HepG2 (cell line): ENCODE data around the gene ERMAP. TPM values are rescaled to one million over a fixed set of nuclear protein-coding genes. Genes with fewer than 3 reads are reported as not detected.

Experiments used
- ATAC-seq: fragments of 200-7000 bp; cut with Tn5 transposase; 3 replicates; pipeline ENCODE4 v1.9.1; 2020; ENCODE audit warnings: mild to moderate bottlenecking, moderate library complexity
- BruUV-seq: library from RNA; stranded (reverse); fragments of 400-500 nt; replicated peaks from 2 replicates; lab custom pipeline; 2021; lab: Mats Ljungman, UMichigan
- CTCF ChIA-PET: fragments of 300-600 bp; formaldehyde crosslinking; extraction: SDS; loops from one replicate; lab custom pipeline; 2021; ENCODE audit warnings: low total read pairs, inconsistent platforms, low intra/inter-chr PET ratio; lab: Yijun Ruan, JAX
- POLR2A ChIA-PET: fragments of 350-600 bp; sonication (Branson Sonifier 250); formaldehyde crosslinking; loops from one replicate; lab custom pipeline; 2020; ENCODE audit warnings: antibody characterized with exemption, inconsistent platforms; lab: Yijun Ruan, JAX
- DNase-seq: peaks from one replicate; pipeline ENCODE4 v3.0.0-alpha.2; 2015; ENCODE audit warnings: low spot score
- FAIRE-seq: peaks from 3 replicates; lab custom pipeline; 2011; peaks lifted over from hg19 to GRCh38; lab: Jason Lieb, UNC
- H2AFZ ChIP-seq: one replicate; pipeline ENCODE4 v1.6.1; 2011; ENCODE audit warnings: low read length, inconsistent platforms
- H3K27ac ChIP-seq: fragments of 300-600 bp; 3 replicates; pipeline ENCODE4 v1.8.0; 2011; ENCODE audit warnings: mixed run types, mild to moderate bottlenecking, mixed read lengths, low read length, inconsistent platforms; ENCODE audit not compliant: insufficient read depth; ENCODE audit errors: extremely low read length
- H3K27me3 ChIP-seq, 2 experiments: fragments of 200-600 bp in 1 of 2; 2 replicates in 1 of 2; 3 replicates in 1 of 2; pipeline versions ENCODE4 v1.6.0 to v1.8.0; 2011; ENCODE audit warnings: low read length in 2 of 2, mild to moderate bottlenecking in 2 of 2, moderate library complexity in 2 of 2, inconsistent platforms in 1 of 2; ENCODE audit not compliant: insufficient read depth in 2 of 2, control insufficient read depth in 1 of 2
- H3K36me3 ChIP-seq, 2 experiments: fragments of 200-600 bp in 1 of 2; replicated peaks in 1 of 2; 2 replicates in 1 of 2; 3 replicates in 1 of 2; pipeline versions ENCODE4 v1.5.1 to v1.8.0; 2011; ENCODE audit warnings: low read length in 2 of 2, inconsistent platforms in 1 of 2; ENCODE audit not compliant: insufficient read depth in 2 of 2, control insufficient read depth in 1 of 2
- H3K4me1 ChIP-seq: 2 replicates; pipeline ENCODE4 v1.5.1; 2012; ENCODE audit warnings: low read length, inconsistent platforms; ENCODE audit not compliant: insufficient read depth
- H3K4me2 ChIP-seq: 2 replicates; pipeline ENCODE4 v1.6.0; 2011; ENCODE audit warnings: low read depth, low read length, inconsistent platforms
- H3K4me3 ChIP-seq, 3 experiments: fragments of 200-600 bp in 1 of 3; sonication (generic), shearing (Covaris generic) in 1 of 3; replicated peaks in 1 of 3; 2 replicates each; pipeline ENCODE4 v1.5.1; 2011 to 2016; ENCODE audit warnings: low read length in 3 of 3, inconsistent platforms in 2 of 3, low read depth in 2 of 3, mild to moderate bottlenecking in 2 of 3, control low read depth in 1 of 3, mixed read lengths in 1 of 3; ENCODE audit not compliant: insufficient read depth in 1 of 3
- H3K79me2 ChIP-seq: one replicate; pipeline ENCODE4 v1.6.1; 2011; ENCODE audit warnings: low read length, inconsistent platforms; ENCODE audit not compliant: insufficient read depth
- H3K9ac ChIP-seq: 2 replicates; pipeline ENCODE4 v1.6.0; 2011; ENCODE audit warnings: mild to moderate bottlenecking, low read depth, low read length, inconsistent platforms; ENCODE audit not compliant: insufficient read depth
- H3K9me3 ChIP-seq: 2 replicates; pipeline ENCODE4 v1.5.1; 2012; ENCODE audit warnings: mild to moderate bottlenecking, low read length
- H4K20me1 ChIP-seq: 2 replicates; pipeline ENCODE4 v1.6.0; 2011; ENCODE audit warnings: inconsistent platforms, mild to moderate bottlenecking, low read length, moderate library complexity; ENCODE audit not compliant: insufficient read depth
- GLMP ChIP-seq: sonication (generic); formaldehyde crosslinking; IDR thresholded peaks from 2 replicates; pipeline ENCODE4 v1.9.0; 2021; ENCODE audit warnings: missing genetic modification reagents, mild to moderate bottlenecking, borderline replicate concordance
- NFKBIZ ChIP-seq: IDR thresholded peaks from 2 replicates; pipeline ENCODE4 v1.6.1; 2018; ENCODE audit warnings: missing genetic modification reagents, missing compliant biosample characterization
- THYN1 ChIP-seq: sonication (generic); formaldehyde crosslinking; IDR thresholded peaks from 2 replicates; pipeline ENCODE4 v1.8.1; 2023; ENCODE audit warnings: low read depth, mild to moderate bottlenecking, moderate library complexity, missing genetic modification reagents, borderline replicate concordance
- TOE1 ChIP-seq: sonication (generic); formaldehyde crosslinking; IDR thresholded peaks from 2 replicates; pipeline ENCODE4 v1.4.0; 2020; ENCODE audit warnings: mild to moderate bottlenecking, missing genetic modification reagents
- ZNF703 ChIP-seq: sonication (generic); formaldehyde crosslinking; IDR thresholded peaks from 2 replicates; pipeline ENCODE4 v1.5.1; 2020; ENCODE audit warnings: missing genetic modification reagents, mild to moderate bottlenecking, moderate library complexity, borderline replicate concordance
- ZNF878 ChIP-seq: sonication (generic); formaldehyde crosslinking; IDR thresholded peaks from 2 replicates; pipeline ENCODE4 v1.8.1; 2023; ENCODE audit warnings: mild to moderate bottlenecking, missing genetic modification reagents, moderate library complexity
- WGBS: methylation state at CpG from one replicate; pipeline ENCODE4 v1.1.6; 2017; ENCODE audit warnings: low lambda C conversion rate; 5-methylcytosine and 5-hydroxymethylcytosine counted together
- in situ Hi-C: cut with HindIII; loops from 2 replicates; pipeline ENCODE4 v1.10.0; 2017; ENCODE audit warnings: low pct_unique_long_range_greater_than_20kb; ENCODE audit not compliant: extremely low pct_ligation_motif_present
- intact Hi-C: fragments of 100-400 bp; cut with micrococcal nuclease; formaldehyde crosslinking; loops from one replicate; pipeline ENCODE4 v1.10.0; 2022; ENCODE audit not compliant: unreplicated experiment
- polyA plus RNA-seq, 8 experiments: library from polyadenylated mRNA; depleted of rRNA in 3 of 8; stranded (reverse) in 7 of 8; unstranded in 1 of 8; fragments of >200 nt; fragmentation: Illumina TruSeq in 4 of 8; extraction: Trizol in 4 of 8; gene quantifications; 2 replicates each; pipeline versions ENCODE4 v1.2.1 to v1.2.3, GENCODE V29; 2011 to 2016; ENCODE audit warnings: low read depth in 4 of 8, missing spikeins in 1 of 8, mixed read lengths in 1 of 8; ENCODE audit not compliant: insufficient read depth in 1 of 8
- total RNA-seq, 5 experiments: library from RNA; depleted of rRNA; stranded (reverse); fragments of >200 nt; fragmentation: Illumina TruSeq; extraction: Trizol; gene quantifications; 2 replicates each; pipeline ENCODE4 v1.2.3, GENCODE V29; 2016; ENCODE audit warnings: low read depth in 1 of 5
- TF ChIP-seq, protein P1 (sequence below): sonication (generic); formaldehyde crosslinking; IDR thresholded peaks from 2 replicates; pipeline ENCODE4 v1.4.0; 2020; ENCODE audit warnings: missing genetic modification reagents

The ERMAP gene
- total and polyA plus RNA-seq, 2 of the 13 experiments (the other 11 are each of a cell fraction or from before 2014, with no cell fraction given) = 2.2 to 4.4 TPM

- POLR2A ChIA-PET = interaction anchor here (2.9 kb wide), 1 partner anchor 13 kb away, joined by 9 read pairs; the partner anchor contains the start of genes C1orf50 and P3H1
These were observed 37.2 kb upstream of the ERMAP start for GRCh38 chr1:42779725-42780124.

DNA sequence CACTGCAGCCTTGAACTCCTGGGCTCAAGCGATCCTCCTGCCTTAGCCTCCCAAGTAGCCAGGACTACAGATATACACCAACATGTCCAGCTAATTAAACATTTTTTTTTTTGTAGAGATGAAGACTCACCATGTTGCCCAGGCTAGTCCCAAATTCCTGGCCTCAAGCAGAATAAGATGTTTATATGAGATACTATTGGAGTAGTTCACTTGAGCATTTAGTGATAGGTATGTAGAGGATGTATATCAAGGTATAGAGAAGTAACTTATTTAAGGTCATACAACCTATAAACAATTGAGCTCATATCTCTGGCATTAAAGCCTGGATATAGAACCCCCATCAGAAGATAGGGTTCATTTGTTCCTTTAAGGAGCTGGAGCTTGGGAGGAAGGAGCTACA is 36.7 kb upstream of the ERMAP start:
- no peaks in the 10 kb centered on the region for H3K79me2 ChIP-seq
- in situ Hi-C loops = no loop called here
- ATAC-seq (no peak), DNase-seq (no peak), FAIRE-seq (no peak)
- 100% methylated on average over 1 of the region's 1 CpG for WGBS
- no peak overlapping the region for H3K4me3 ChIP-seq
- no peaks in the 10 kb centered on the region for H3K9me3 ChIP-seq
- no peaks in the 10 kb centered on the region for H4K20me1 ChIP-seq
- no peak overlapping the region for H3K9ac ChIP-seq
- peaks cover 12 to 40% of the 10 kb centered on the region in 2 experiments for H3K36me3 ChIP-seq
- no peaks in the 10 kb centered on the region for H3K27me3 ChIP-seq
- no peak overlapping the region for H2AFZ ChIP-seq
- CTCF ChIA-PET = interaction anchor here (1.0 kb wide), 1 partner anchor 293 kb away, joined by 4 read pairs; no protein-coding TSS in a partner anchor
- H3K4me1 ChIP-seq = peaks cover 12% of the 10 kb centered on the region; the same call in 1 of the 2 replicates
- POLR2A ChIA-PET = interaction anchor here (2.9 kb wide), 1 partner anchor 13 kb away, joined by 9 read pairs; the partner anchor contains the start of genes C1orf50 and P3H1
- BruUV-seq = no TSS peak
- H3K27ac ChIP-seq = no peak overlapping the region
- H3K4me2 ChIP-seq = no peak overlapping the region
- intact Hi-C loops = no loop called here
- no peak for TF ChIP-seq THYN1
- TF ChIP-seq ZNF703 (CRISPR knock-in tag) = no peak
- TF ChIP-seq, protein P1, sequence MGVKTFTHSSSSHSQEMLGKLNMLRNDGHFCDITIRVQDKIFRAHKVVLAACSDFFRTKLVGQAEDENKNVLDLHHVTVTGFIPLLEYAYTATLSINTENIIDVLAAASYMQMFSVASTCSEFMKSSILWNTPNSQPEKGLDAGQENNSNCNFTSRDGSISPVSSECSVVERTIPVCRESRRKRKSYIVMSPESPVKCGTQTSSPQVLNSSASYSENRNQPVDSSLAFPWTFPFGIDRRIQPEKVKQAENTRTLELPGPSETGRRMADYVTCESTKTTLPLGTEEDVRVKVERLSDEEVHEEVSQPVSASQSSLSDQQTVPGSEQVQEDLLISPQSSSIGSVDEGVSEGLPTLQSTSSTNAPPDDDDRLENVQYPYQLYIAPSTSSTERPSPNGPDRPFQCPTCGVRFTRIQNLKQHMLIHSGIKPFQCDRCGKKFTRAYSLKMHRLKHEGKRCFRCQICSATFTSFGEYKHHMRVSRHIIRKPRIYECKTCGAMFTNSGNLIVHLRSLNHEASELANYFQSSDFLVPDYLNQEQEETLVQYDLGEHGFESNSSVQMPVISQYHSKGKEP (CRISPR knock-in tag) = no peak

More at GRCh38 chr1:42779725-42780124, 37.2 kb upstream of the ERMAP start:
- intact Hi-C loops = loop anchor here (5.0 kb wide), 1 partner anchor 293 kb away; no protein-coding TSS in a partner anchor
- no peak for FAIRE-seq
- H3K79me2 ChIP-seq = no peaks in the 10 kb centered on the region
- CTCF ChIA-PET = interaction anchor here (1.0 kb wide), 1 partner anchor 294 kb away, joined by 4 read pairs; no protein-coding TSS in a partner anchor
- no peaks in the 10 kb centered on the region for H3K27me3 ChIP-seq
- peaks cover 15 to 44% of the 10 kb centered on the region in 2 experiments for H3K36me3 ChIP-seq
- 94% methylated on average over 2 of the region's 2 CpGs for WGBS
- no peaks in the 10 kb centered on the region for H4K20me1 ChIP-seq
- H3K27ac ChIP-seq = no peak overlapping the region
- H3K4me3 ChIP-seq = no peak overlapping the region
- H3K9ac ChIP-seq = no peak overlapping the region
- no TSS peak for BruUV-seq
- H3K4me1 ChIP-seq = peaks cover 12% of the 10 kb centered on the region; the same call in 1 of the 2 replicates
- no peak overlapping the region for H2AFZ ChIP-seq
- no peak for ATAC-seq
- in situ Hi-C loops = loop anchor here (5.0 kb wide), 2 partner anchors 123 to 293 kb away; no protein-coding TSS in a partner anchor
- DNase-seq = no peak
- no peak for TF ChIP-seq GLMP
- no peak for TF ChIP-seq NFKBIZ
- no peak for TF ChIP-seq TOE1 (CRISPR knock-in tag)
- no peak for TF ChIP-seq ZNF878 (CRISPR knock-in tag)
- TF ChIP-seq, all 625 proteins: peak for 0
- Histone ChIP-seq H3K4me2 (no peak overlapping the region), H3K9me3 (no peaks in the 10 kb centered on the region)
